NCI-H1092 treated with DMSO at 0.1 percent for 48 hours (cell line): ENCODE results near the gene CTAGE4.
"Not testable (repeated sequence)": the region's sequence is repeated elsewhere in the genome, so short reads cannot be mapped to it uniquely, and the experiment has no call there.

Experiments used
- DNase-seq: peaks from one replicate; lab custom pipeline; 2025; lab: John Stamatoyannopoulos, UW

Gene CTAGE4

DNA sequence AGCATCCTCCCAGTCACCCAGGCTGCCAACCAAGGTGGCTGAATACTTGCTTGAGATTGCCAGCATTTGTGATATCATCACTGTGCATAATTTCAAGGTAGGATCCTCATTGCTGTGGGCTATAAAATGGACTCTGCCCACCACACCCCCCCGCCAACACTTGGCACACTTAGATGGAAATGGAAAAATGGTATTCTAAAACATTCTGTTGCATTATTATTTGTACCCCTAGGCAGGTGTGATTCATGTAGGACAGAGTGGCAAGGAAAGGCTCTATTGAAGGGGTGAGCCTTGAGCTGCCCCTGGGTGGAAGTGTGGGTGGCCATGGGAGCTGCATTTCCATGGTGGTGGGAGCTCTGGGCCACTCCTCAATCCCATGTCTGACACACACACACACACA is 35.3 kb downstream of the CTAGE4 start:
- not testable (repeated sequence) for DNase-seq

DNA sequence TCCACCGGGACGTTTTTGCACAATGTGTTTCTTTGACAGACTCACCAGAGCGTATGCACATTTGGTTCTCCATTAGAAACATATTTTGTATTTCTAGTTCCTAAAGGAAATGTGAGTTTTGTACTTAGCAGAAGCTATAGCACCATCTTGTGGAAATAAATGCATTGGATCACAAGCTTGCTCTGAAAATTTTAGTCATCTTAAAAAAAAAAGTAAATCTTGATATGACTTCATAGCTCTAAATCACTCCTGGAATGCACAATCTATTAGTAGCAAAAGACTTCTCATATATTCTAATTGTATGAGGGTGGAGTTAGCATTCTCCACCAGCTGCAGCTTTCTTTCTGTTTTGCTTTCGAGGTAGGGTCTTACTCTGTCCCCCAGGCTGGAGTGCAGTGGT is 35.9 kb downstream of the CTAGE4 start:
- DNase-seq: not testable (repeated sequence)

DNA sequence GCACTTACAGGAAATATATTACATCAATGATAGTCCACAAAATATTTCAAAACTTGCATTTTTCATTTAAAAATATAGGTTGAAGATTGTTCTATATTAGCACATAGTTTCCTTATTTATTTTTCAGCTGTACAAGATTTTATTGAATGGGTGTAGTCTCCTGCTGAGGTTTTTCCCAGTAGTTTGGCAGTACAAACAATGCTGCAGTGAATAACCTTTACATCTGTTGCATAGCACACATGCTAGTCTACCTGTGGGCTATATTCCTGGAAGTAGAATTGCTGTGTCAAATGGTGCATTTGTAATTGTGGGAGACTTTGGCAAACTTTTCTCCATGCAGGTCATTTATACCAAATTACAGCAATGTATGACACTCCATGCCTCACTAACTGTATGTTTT is 37.3 kb downstream of the CTAGE4 start:
- DNase-seq: not testable (repeated sequence)

DNA sequence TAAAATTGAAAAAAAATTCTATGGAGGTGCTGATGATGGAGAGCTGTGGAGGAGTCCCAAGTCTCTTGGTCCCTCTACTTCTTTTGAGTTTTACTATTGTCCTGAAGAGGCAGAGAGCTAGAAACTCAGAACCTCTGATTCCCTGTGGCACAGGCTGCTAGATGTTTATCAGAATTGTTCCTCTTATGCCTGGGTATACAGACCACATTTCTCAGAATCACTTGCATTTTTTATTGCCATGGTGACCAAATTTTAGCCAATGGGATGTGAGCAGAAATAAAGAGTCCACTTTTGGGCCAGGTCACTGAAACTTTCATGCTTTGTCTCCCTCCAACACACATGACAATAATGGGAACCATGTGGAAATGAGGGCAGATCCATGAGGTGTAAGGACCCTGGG is 40.4 kb downstream of the CTAGE4 start:
- DNase-seq: not testable (repeated sequence)

DNA sequence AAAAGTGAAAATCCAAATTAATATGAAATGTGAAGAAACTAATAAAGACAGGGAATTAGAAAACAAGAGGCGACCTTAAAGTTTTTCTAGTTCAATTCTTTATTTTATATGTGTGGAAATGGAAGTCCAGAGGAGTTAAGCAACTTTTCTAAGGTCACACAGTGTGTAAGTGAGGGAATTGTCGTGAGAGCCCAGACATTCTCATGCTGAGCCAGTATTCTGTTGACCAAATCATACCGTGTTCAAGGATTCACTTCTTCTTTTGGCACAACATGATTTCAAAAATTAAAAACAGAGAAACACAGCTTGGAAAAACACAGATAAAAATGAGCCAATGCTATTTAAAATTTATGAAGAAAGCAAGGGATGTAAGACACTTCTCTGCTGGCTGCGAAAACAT is 43.6 kb downstream of the CTAGE4 start:
- not testable (repeated sequence) for DNase-seq

DNA sequence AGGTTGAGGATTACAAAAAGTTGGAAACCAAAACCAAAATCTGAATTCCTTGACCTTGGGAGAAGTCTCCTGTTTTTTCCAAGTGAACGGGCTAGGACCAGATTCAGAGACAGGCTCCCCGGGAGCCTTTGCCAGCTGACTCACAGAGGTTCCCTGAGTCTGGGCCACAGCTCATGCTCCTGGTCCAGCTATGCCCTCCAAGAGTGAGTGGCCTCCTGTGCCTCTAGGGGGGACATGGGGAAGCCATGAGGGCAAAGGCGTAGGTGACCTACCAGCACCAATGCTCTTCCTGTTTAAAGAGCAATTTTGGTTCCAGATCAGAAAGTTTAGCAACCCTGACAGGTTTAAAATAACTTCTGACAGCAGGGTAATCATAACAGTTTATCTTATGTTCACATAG is 45.5 kb downstream of the CTAGE4 start:
- DNase-seq: not testable (repeated sequence)

DNA sequence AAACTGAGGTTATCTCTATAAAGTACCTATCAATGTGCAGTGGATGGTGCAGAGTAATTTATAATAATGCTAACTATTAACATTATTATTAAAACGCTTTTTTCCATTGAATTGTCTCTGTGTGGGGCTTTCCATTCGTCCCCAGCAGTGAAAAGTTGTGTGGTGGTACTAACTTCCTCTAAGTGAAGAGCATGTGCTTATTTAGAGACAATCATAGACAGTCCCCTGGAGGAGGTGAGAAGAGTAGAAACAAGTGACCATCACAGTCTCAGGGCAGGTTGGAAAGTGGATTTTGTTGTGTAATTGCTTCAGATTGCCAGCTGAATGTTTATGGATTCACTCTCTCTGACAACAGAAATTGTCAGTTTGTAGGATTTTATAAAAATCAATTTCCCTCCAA is 47.8 kb downstream of the CTAGE4 start:
- not testable (repeated sequence) for DNase-seq

DNA sequence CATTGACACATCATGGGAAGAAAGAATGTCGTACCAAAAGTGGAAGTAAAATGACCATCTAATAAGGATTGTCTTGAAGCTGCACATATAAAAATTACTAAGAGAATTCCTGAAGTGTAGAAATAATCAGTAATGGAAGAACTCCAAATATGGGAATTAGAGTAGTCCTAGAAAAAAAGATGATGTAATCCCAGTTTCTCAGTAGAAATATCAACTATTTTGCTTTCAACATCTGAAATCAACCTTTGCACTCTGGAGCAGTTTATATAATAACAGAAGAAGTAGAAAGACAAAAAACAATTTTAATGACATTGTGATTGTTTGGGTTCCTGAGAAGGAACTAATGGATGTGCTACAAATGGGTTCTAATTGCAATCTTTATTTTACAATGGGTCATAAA is 49.8 kb downstream of the CTAGE4 start:
- DNase-seq: not testable (repeated sequence)
